Lower leg skin (tissue), 4 donors: Measurements from ENCODE around the gene EHD3. TPM values are rescaled to one million over a fixed set of nuclear protein-coding genes. Genes with fewer than 3 reads are reported as not detected.
A peak's percentile ranks its signal among the peaks of the same experiment; 100 is the strongest.

Source experiments
- DNase-seq, 2 donors: peaks; one replicate each; pipeline ENCODE4 v3.0.0-alpha.2; 2019; ENCODE audit warnings: low spot score in 2 of 2
- H3K4me3 ChIP-seq: fragments of 200-600 bp; sonication (generic); 2 replicates; pipeline ENCODE4 v1.5.1; 2017; ENCODE audit warnings: mild to moderate bottlenecking, low read depth; ENCODE audit not compliant: poor library complexity, severe bottlenecking
- CTCF ChIP-seq, 3 donors: fragments of 450-650 bp; IDR thresholded peaks; one replicate each; pipeline ENCODE4 v1.5.1; 2016; ENCODE audit warnings: antibody characterized with exemption in 3 of 3, mild to moderate bottlenecking in 3 of 3, moderate library complexity in 2 of 3
- POLR2A ChIP-seq, 2 donors: fragments of 450-650 bp; IDR thresholded peaks; one replicate each; pipeline ENCODE4 v1.6.1; 2016 to 2017; ENCODE audit warnings: antibody characterized with exemption in 2 of 2, mild to moderate bottlenecking in 1 of 2, moderate library complexity in 1 of 2
- WGBS, 2 donors: methylation state at CpG; one replicate each; pipeline ENCODE4 v1.1.5; 2018; 5-methylcytosine and 5-hydroxymethylcytosine counted together
- intact Hi-C: fragments of 100-400 bp; cut with DNase I; formaldehyde crosslinking; loops from one replicate; pipeline ENCODE4 v1.15.0; 2023; ENCODE audit warnings: low total_unique reads
- total RNA-seq, 4 donors: library from RNA; depleted of rRNA; stranded (reverse); fragments of >200 nt; gene quantifications; one replicate each; pipeline ENCODE4 v1.1.0, GENCODE V29; 2016

Gene EHD3
- total RNA-seq, 4 donors from 2014 or later: 2.8 to 4.3 (median 3.5) TPM

DNA sequence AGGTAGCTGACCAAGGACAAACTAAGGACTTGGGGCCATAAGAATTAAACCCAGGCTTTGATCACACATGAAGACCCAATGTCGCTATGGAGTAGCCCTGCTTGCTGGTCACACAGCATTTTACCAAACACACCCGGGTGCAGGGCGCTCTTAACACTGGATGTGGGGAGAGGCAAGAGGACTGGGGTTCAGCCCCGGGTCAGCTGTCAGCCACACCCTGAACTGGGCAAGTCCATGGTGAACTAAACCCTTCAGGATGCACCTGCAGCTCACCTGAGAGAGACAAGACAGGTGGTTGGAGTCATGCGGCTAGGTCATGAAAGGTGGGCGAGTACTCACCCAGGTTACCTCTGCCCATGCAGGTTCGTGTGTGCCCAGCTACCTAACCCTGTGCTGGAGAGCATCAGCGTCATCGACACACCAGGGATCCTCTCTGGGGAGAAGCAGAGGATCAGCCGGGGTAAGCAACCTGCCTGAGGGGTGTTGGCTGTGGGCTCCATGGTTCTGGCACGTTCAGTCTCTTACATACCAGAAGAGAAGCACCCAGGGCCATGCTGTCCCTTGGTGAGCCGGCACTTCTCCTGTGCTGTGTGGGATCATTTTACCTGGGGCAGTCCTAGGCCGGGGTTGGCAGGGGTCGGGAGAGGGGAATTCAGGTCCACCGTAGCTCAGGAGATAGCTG is 15.2 kb downstream of the EHD3 start:
- intact Hi-C loops: no loop called here
- H3K4me3 ChIP-seq: no peak overlapping the region
- TF ChIP-seq CTCF (IDR thresholded peaks at IDR 0.05) (no peak), POLR2A (IDR thresholded peaks at IDR 0.05) (no peak)
- 76 to 84% methylated on average over 15 of the region's 15 CpGs for WGBS, 2 donors
- DNase-seq: peak in 1 of 2 donors; percentile 78

DNA sequence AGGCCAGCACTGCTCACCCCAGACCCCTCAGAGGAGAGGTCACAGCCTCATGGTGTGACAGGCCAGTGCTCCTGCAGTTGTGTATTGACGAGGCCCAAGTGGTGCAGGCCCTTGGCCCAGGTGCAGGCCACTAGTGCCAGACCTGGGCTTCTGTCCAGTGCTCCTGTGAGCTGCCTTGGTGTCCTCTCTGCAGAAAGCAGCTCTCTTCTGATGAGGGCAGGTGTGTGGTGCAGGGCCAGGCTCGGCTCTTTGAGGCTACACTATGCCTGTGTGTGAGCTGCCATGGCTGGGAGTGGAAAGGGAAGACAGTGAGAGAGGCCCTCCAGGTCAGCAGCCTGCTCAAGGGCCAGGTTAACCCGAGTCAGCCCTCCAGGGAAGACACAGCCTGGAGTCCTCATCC is 17.1 kb downstream of the EHD3 start:
- intact Hi-C loops: no loop called here
- no peak for DNase-seq
- H3K4me3 ChIP-seq: no peak overlapping the region
- TF ChIP-seq CTCF (IDR thresholded peaks at IDR 0.05) (no peak), POLR2A (IDR thresholded peaks at IDR 0.05) (no peak)
- WGBS, 2 donors: 83 to 90% methylated on average over 3 of the region's 3 CpGs

GRCh38 chr2:31251851-31252250 is 17.9 kb downstream of the EHD3 start:
- TF ChIP-seq CTCF (IDR thresholded peaks at IDR 0.05) (no peak), POLR2A (IDR thresholded peaks at IDR 0.05) (no peak)
- no peak for DNase-seq
- intact Hi-C loops: no loop called here
- WGBS, 2 donors: 91 to 93% methylated on average over 6 of the region's 6 CpGs
- no peak overlapping the region for H3K4me3 ChIP-seq

- intact Hi-C loops: no loop called here
- no peak overlapping the region for H3K4me3 ChIP-seq
- TF ChIP-seq CTCF (IDR thresholded peaks at IDR 0.05) (no peak), POLR2A (IDR thresholded peaks at IDR 0.05) (no peak)
- 51 to 60% methylated on average over 13 of the region's 13 CpGs for WGBS, 2 donors
- no peak for DNase-seq
Measured at GRCh38 chr2:31253356-31254131, 19.6 kb downstream of the EHD3 start.

GRCh38 chr2:31254237-31255203 is 20.6 kb downstream of the EHD3 start:
- H3K4me3 ChIP-seq: no peak overlapping the region
- intact Hi-C loops: no loop called here
- DNase-seq: no peak
- TF ChIP-seq POLR2A (IDR thresholded peaks at IDR 0.05): no peak
- no peak for TF ChIP-seq CTCF (IDR thresholded peaks at IDR 0.05)
- WGBS, 2 donors: 66 to 68% methylated on average over 19 of the region's 19 CpGs
